Uterus (tissue), 2 donors: ENCODE results near the gene TTC7B.

Experiments
- CTCF ChIP-seq, 4 experiments: fragments of 200-600 bp in 2 of 4; fragments of 450-650 bp in 2 of 4; sonication (generic) in 2 of 4; IDR thresholded peaks; one replicate each; pipeline ENCODE4 v1.5.1; 2016 to 2019; ENCODE audit warnings: antibody characterized with exemption in 4 of 4, mild to moderate bottlenecking in 2 of 4, moderate library complexity in 1 of 4
- POLR2A ChIP-seq, 2 donors: fragments of 450-650 bp; IDR thresholded peaks; one replicate each; pipeline ENCODE4 v1.6.1; 2016; ENCODE audit warnings: antibody characterized with exemption in 2 of 2, mild to moderate bottlenecking in 1 of 2, moderate library complexity in 1 of 2

DNA sequence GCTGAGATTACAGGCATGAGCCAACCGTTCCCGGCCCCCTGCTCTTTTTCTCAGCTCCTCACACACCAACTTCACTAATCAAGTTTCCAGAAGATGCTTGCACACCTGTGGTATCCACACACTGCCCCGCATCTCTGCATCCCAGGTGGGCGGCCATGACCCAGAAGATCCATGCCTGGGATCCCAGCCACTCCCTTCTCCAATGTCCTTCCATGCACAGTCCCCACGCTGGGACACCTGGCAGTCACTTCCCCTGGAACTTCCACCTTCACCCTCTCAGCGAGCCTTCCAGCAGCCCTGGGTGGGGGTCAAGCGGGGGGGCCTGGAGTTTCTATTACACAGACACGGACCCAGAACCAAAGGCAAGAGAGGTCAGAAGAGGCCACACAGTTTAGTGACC is 311.6 kb downstream of the TTC7B start:
- TF ChIP-seq CTCF (IDR thresholded peaks at IDR 0.05) (no peak), POLR2A (IDR thresholded peaks at IDR 0.05) (no peak)
